Measurements from ENCODE around the gene RADIL.
A peak's percentile ranks its signal among the peaks of the same experiment; 100 is the strongest.

Gene RADIL

GRCh38 chr7:4768597-4769569, 114.6 kb downstream of the RADIL start:
- DNase-seq, result no peak

- no peak for DNase-seq
Observed at GRCh38 chr7:4766666-4767519, 116.6 kb downstream of the RADIL start.

GRCh38 chr7:4765776-4766490, 117.6 kb downstream of the RADIL start:
- DNase-seq, result no peak

GRCh38 chr7:4764402-4765007, 119.0 kb downstream of the RADIL start:
- no peak for DNase-seq

- no peak for DNase-seq
Observed at GRCh38 chr7:4763794-4764185, 119.7 kb downstream of the RADIL start.

GRCh38 chr7:4763091-4763793, 120.3 kb downstream of the RADIL start:
- no peak for DNase-seq

GRCh38 chr7:4762121-4763055, 121.1 kb downstream of the RADIL start:
- DNase-seq, result no peak

GRCh38 chr7:4760952-4761351, 122.6 kb downstream of the RADIL start:
- no peak for DNase-seq

- no peak for DNase-seq
Observed at GRCh38 chr7:4759211-4759610, 124.3 kb downstream of the RADIL start.

GRCh38 chr7:4758791-4759190, 124.7 kb downstream of the RADIL start:
- no peak for DNase-seq

- no peak for DNase-seq
Observed at GRCh38 chr7:4758111-4758510, 125.4 kb downstream of the RADIL start.

- no peak for DNase-seq
Observed at GRCh38 chr7:4755045-4755444, 128.5 kb downstream of the RADIL start.

GRCh38 chr7:4754433-4755010, 129.0 kb downstream of the RADIL start:
- no peak for DNase-seq

GRCh38 chr7:4753598-4754432, 129.7 kb downstream of the RADIL start:
- peak; percentile 86 for DNase-seq

- no peak for DNase-seq
Observed at GRCh38 chr7:4751398-4751947, 132.0 kb downstream of the RADIL start.

GRCh38 chr7:4749798-4750197, 133.7 kb downstream of the RADIL start:
- DNase-seq, result no peak

GRCh38 chr7:4749363-4749762, 134.2 kb downstream of the RADIL start:
- DNase-seq, result no peak
